K562 (cell line): ENCODE measurements around the gene SEC14L3. TPM values are rescaled to one million over a fixed set of nuclear protein-coding genes. Genes with fewer than 3 reads are reported as not detected.

Experiments used
- ATF7 ChIP-seq: fragments of 450-650 bp; IDR thresholded peaks from 2 replicates; pipeline ENCODE4 v1.7.1; 2014; ENCODE audit warnings: mild to moderate bottlenecking, moderate library complexity
- CXXC5 ChIP-seq: fragments of 250-450 bp; sonication (Bioruptor Pico); IDR thresholded peaks from 2 replicates; pipeline ENCODE4 v1.8.0; 2022; ENCODE audit warnings: inconsistent platforms, mild to moderate bottlenecking, moderate library complexity
- DACH1 ChIP-seq: fragments of 450-650 bp; IDR thresholded peaks from 2 replicates; pipeline ENCODE4 v1.6.1; 2018; ENCODE audit not compliant: partially characterized antibody
- HDAC1 ChIP-seq, 2 experiments: fragments of 450-650 bp; IDR thresholded peaks; 2 replicates each; pipeline ENCODE4 v1.6.1; 2016 to 2017; ENCODE audit warnings: inconsistent platforms in 1 of 2, mild to moderate bottlenecking in 1 of 2, moderate library complexity in 1 of 2
- KLF13 ChIP-seq: fragments of 450-650 bp; IDR thresholded peaks from 2 replicates; pipeline ENCODE4 v1.6.1; 2016; ENCODE audit warnings: missing genetic modification characterization, low read depth, mild to moderate bottlenecking, missing compliant biosample characterization, moderate library complexity, borderline replicate concordance
- MAZ ChIP-seq, 2 experiments: fragments of 450-650 bp in 1 of 2; sonication (generic) in 1 of 2; formaldehyde crosslinking; IDR thresholded peaks in 1 of 2; conservative IDR thresholded peaks in 1 of 2; 2 replicates each; pipeline versions ENCODE4 v1.4.0 to v1.5.0; 2020; ENCODE audit warnings: mild to moderate bottlenecking in 1 of 2, missing genetic modification reagents in 1 of 2
- MEIS2 ChIP-seq: fragments of 450-650 bp; IDR thresholded peaks from 2 replicates; pipeline ENCODE4 v1.6.1; 2014; ENCODE audit warnings: mild to moderate bottlenecking; ENCODE audit not compliant: partially characterized antibody
- PPARD ChIP-seq: fragments of 250-450 bp; sonication (Bioruptor Pico); IDR thresholded peaks from 2 replicates; pipeline ENCODE4 v1.8.0; 2022; ENCODE audit warnings: inconsistent platforms, mild to moderate bottlenecking, moderate library complexity
- RNF2 ChIP-seq: sonication (generic); IDR thresholded peaks from 2 replicates; pipeline ENCODE4 v1.6.1; 2016
- TEAD4 ChIP-seq, 2 experiments: sonication (generic) in 1 of 2; formaldehyde crosslinking in 1 of 2; IDR thresholded peaks; 2 replicates each; pipeline versions ENCODE4 v1.6.1 to v1.8.0; 2012 to 2022; ENCODE audit warnings: borderline replicate concordance in 1 of 2, inconsistent platforms in 1 of 2, low read length in 1 of 2, mild to moderate bottlenecking in 1 of 2, missing genetic modification reagents in 1 of 2
- ZBTB7A ChIP-seq: IDR thresholded peaks from 2 replicates; pipeline ENCODE4 v1.6.1; 2011; ENCODE audit warnings: low read depth, mild to moderate bottlenecking, low read length, moderate library complexity, borderline replicate concordance; ENCODE audit not compliant: control insufficient read depth
- ZNF121 ChIP-seq: sonication (generic); formaldehyde crosslinking; conservative IDR thresholded peaks from 2 replicates; pipeline ENCODE4 v1.8.0; 2022; ENCODE audit warnings: missing genetic modification reagents
- ZNF316 ChIP-seq: fragments of 450-650 bp; IDR thresholded peaks from 2 replicates; pipeline ENCODE4 v1.6.1; 2016
- ZNF551 ChIP-seq: fragments of 250-450 bp; sonication (Bioruptor Pico); IDR thresholded peaks from 2 replicates; pipeline ENCODE4 v1.5.0; 2021; ENCODE audit warnings: mild to moderate bottlenecking, moderate library complexity
- ZNF586 ChIP-seq: fragments of 450-650 bp; formaldehyde crosslinking; conservative IDR thresholded peaks from 2 replicates; pipeline ENCODE4 v1.4.0; 2020; ENCODE audit warnings: mild to moderate bottlenecking, moderate library complexity
- ZNF668 ChIP-seq: fragments of 250-450 bp; sonication (Bioruptor Pico); IDR thresholded peaks from 2 replicates; pipeline ENCODE4 v1.8.0; 2022; ENCODE audit warnings: mild to moderate bottlenecking, inconsistent platforms
- polyA plus RNA-seq, 8 experiments: library from polyadenylated mRNA; depleted of rRNA in 4 of 8; stranded (reverse) in 5 of 8; unstranded in 3 of 8; fragments of >200 nt; fragmentation: Nextera tagmentation in 2 of 8; fragmentation: Illumina TruSeq in 1 of 8; extraction: Ambion mirVana in 2 of 8; extraction: Trizol in 1 of 8; gene quantifications; 2 replicates each; pipeline versions ENCODE4 v1.2.1 to v1.2.3, GENCODE V29; 2011 to 2014; ENCODE audit warnings: inconsistent platforms in 1 of 8, missing spikeins in 1 of 8
- total RNA-seq, 7 experiments: library from RNA; depleted of rRNA in 6 of 7; stranded (reverse); fragments of >200 nt in 6 of 7; fragmentation: Illumina TruSeq in 2 of 7; extraction: Trizol in 2 of 7; gene quantifications; 2 replicates each; pipeline versions ENCODE4 v1.2.1 to v1.2.3, GENCODE V29; 2011 to 2021; ENCODE audit warnings: low replicate concordance in 1 of 7
- TF ChIP-seq, protein P1 (sequence below): fragments of 450-650 bp; IDR thresholded peaks from 2 replicates; pipeline ENCODE4 v1.6.1; 2018; ENCODE audit not compliant: partially characterized antibody
- TF ChIP-seq, protein P2 (sequence below): fragments of 250-450 bp; sonication (Bioruptor Pico); IDR thresholded peaks from 2 replicates; pipeline ENCODE4 v1.5.0; 2020; ENCODE audit warnings: mild to moderate bottlenecking
- TF ChIP-seq, protein P3 (sequence below): fragments of 450-650 bp; IDR thresholded peaks from 2 replicates; pipeline ENCODE4 v1.6.1; 2016; ENCODE audit warnings: low read depth, mild to moderate bottlenecking, moderate library complexity
- TF ChIP-seq, protein P4 (sequence below): fragments of 450-650 bp; conservative IDR thresholded peaks from 2 replicates; pipeline ENCODE4 v1.6.1; 2016; ENCODE audit warnings: missing genetic modification characterization, low read depth, mild to moderate bottlenecking, missing compliant biosample characterization, moderate library complexity

Gene SEC14L3
- total and polyA plus RNA-seq, 9 of the 15 experiments (the other 6 are each of a cell fraction or from before 2014, with no cell fraction given): not detected

DNA sequence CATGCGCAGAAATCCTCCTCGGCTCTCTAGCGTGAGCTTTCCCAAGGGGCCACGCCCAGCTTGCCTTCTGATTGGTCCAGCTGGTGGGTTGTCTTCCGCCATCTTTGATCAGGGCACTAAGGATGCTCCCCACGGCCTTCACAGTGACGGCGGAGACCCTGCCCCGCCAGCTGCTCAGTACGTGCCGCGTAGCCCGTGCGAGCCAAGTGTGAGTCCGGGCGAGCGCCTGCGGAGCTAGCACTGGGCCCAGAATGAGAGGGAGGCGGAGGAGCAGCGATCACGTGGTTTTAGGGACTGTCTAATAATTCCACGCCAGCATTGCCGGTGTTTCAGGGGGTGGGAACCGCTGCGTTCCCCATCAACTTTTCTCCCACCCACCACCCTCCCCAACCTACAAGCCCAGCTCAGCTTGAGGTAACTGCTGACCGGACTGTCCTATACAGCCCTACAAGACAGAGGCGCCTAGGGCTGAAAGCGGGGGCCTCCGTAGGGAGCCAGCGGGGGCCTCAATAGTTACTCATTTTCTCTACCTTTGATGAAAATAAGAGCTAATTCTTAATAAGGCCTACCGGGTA lies 47.8 kb downstream of the SEC14L3 start (continued):
- TF ChIP-seq, protein P1, sequence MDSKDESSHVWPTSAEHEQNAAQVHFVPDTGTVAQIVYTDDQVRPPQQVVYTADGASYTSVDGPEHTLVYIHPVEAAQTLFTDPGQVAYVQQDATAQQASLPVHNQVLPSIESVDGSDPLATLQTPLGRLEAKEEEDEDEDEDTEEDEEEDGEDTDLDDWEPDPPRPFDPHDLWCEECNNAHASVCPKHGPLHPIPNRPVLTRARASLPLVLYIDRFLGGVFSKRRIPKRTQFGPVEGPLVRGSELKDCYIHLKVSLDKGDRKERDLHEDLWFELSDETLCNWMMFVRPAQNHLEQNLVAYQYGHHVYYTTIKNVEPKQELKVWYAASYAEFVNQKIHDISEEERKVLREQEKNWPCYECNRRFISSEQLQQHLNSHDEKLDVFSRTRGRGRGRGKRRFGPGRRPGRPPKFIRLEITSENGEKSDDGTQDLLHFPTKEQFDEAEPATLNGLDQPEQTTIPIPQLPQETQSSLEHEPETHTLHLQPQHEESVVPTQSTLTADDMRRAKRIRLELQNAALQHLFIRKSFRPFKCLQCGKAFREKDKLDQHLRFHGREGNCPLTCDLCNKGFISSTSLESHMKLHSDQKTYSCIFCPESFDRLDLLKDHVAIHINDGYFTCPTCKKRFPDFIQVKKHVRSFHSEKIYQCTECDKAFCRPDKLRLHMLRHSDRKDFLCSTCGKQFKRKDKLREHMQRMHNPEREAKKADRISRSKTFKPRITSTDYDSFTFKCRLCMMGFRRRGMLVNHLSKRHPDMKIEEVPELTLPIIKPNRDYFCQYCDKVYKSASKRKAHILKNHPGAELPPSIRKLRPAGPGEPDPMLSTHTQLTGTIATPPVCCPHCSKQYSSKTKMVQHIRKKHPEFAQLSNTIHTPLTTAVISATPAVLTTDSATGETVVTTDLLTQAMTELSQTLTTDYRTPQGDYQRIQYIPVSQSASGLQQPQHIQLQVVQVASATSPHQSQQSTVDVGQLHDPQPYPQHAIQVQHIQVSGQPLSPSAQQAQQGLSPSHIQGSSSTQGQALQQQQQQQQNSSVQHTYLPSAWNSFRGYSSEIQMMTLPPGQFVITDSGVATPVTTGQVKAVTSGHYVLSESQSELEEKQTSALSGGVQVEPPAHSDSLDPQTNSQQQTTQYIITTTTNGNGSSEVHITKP: peak; percentile 20
- TF ChIP-seq TEAD4 (IDR thresholded peaks at IDR 0.05; ENCODE audit: low read length): 0 out of 2 replicates have a peak, but pooled peaks have one; percentile 28
- no peak for TF ChIP-seq TEAD4 (CRISPR knock-in tag; IDR thresholded peaks at IDR 0.05; ENCODE audit: borderline replicate concordance)
- peak in 1 of 2 experiments; percentile 41; a peak in 1 of 4 replicates for TF ChIP-seq HDAC1 (IDR thresholded peaks at IDR 0.05)
- TF ChIP-seq ZNF551 (CRISPR knock-in tag): no peak
- peak; percentile 71; the same call in 1 of the 2 replicates for TF ChIP-seq ATF7
- no peak for TF ChIP-seq ZNF316
- TF ChIP-seq ZNF586 (CRISPR knock-in tag): no peak
- TF ChIP-seq MEIS2: peak; percentile 59
- TF ChIP-seq ZNF121 (CRISPR knock-in tag): no peak
- no peak for TF ChIP-seq ZNF668 (CRISPR knock-in tag)
- no peak for TF ChIP-seq PPARD (CRISPR knock-in tag)
- TF ChIP-seq, protein P2, sequence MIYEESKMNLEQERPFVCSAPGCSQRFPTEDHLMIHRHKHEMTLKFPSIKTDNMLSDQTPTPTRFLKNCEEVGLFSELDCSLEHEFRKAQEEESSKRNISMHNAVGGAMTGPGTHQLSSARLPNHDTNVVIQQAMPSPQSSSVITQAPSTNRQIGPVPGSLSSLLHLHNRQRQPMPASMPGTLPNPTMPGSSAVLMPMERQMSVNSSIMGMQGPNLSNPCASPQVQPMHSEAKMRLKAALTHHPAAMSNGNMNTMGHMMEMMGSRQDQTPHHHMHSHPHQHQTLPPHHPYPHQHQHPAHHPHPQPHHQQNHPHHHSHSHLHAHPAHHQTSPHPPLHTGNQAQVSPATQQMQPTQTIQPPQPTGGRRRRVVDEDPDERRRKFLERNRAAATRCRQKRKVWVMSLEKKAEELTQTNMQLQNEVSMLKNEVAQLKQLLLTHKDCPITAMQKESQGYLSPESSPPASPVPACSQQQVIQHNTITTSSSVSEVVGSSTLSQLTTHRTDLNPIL (CRISPR knock-in tag): no peak
- TF ChIP-seq KLF13 (tag): no peak
- peak; percentile 93 for TF ChIP-seq DACH1
- TF ChIP-seq, protein P3, sequence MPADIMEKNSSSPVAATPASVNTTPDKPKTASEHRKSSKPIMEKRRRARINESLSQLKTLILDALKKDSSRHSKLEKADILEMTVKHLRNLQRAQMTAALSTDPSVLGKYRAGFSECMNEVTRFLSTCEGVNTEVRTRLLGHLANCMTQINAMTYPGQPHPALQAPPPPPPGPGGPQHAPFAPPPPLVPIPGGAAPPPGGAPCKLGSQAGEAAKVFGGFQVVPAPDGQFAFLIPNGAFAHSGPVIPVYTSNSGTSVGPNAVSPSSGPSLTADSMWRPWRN: 0 out of 2 replicates have a peak, but pooled peaks have one; percentile 26
- peak; percentile 93 for TF ChIP-seq CXXC5
- TF ChIP-seq, protein P4, sequence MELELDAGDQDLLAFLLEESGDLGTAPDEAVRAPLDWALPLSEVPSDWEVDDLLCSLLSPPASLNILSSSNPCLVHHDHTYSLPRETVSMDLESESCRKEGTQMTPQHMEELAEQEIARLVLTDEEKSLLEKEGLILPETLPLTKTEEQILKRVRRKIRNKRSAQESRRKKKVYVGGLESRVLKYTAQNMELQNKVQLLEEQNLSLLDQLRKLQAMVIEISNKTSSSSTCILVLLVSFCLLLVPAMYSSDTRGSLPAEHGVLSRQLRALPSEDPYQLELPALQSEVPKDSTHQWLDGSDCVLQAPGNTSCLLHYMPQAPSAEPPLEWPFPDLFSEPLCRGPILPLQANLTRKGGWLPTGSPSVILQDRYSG (tag): no peak
- TF ChIP-seq ZBTB7A: peak; percentile 91
- peak; percentile 18; the same call in 1 of the 2 replicates for TF ChIP-seq RNF2
- TF ChIP-seq MAZ (CRISPR knock-in tag; conservative IDR thresholded peaks at IDR 0.05 in 1 of 2, IDR thresholded peaks at IDR 0.05 in 1 of 2): peak; percentile 49 to 66; a peak in 3 of 4 replicates
